GM12873 (cell line): ENCODE measurements around the gene MOV10L1.

Experiments
- CTCF ChIP-seq: IDR thresholded peaks from 2 replicates; pipeline ENCODE4 v1.5.1; 2012; ENCODE audit warnings: low read depth, mild to moderate bottlenecking, moderate library complexity, low read length, control low read depth; ENCODE audit not compliant: insufficient read depth; ENCODE audit errors: missing control alignments

The MOV10L1 gene

GRCh38 chr22:50188356-50188755 is 98.5 kb downstream of the MOV10L1 start:
- TF ChIP-seq CTCF, result no peak

- TF ChIP-seq CTCF, result no peak
Observed at GRCh38 chr22:50189184-50189848, 99.5 kb downstream of the MOV10L1 start.

- no peak for TF ChIP-seq CTCF
Observed at GRCh38 chr22:50189849-50190181, 100.0 kb downstream of the MOV10L1 start.

GRCh38 chr22:50190182-50190940 is 100.6 kb downstream of the MOV10L1 start:
- peak; percentile 46 for TF ChIP-seq CTCF

GRCh38 chr22:50190941-50191741 is 101.3 kb downstream of the MOV10L1 start:
- no peak for TF ChIP-seq CTCF

- TF ChIP-seq CTCF, result no peak
Observed at GRCh38 chr22:50192436-50193204, 102.8 kb downstream of the MOV10L1 start.
